HG03565 (cell line): Measurements from ENCODE around the gene EYS.

Source experiments
- ATAC-seq: cut with Tn5 transposase; IDR thresholded peaks from one replicate; pipeline ENCODE4 v1.9.1; 2021; ENCODE audit warnings: mild to moderate bottlenecking, moderate library complexity; ENCODE audit not compliant: unreplicated experiment

Gene EYS

GRCh38 chr6:63731930-63732329 is 1975.1 kb downstream of the EYS start:
- ATAC-seq, result no peak

GRCh38 chr6:63730311-63730710 is 1976.7 kb downstream of the EYS start:
- no peak for ATAC-seq

GRCh38 chr6:63724721-63725120 is 1982.3 kb downstream of the EYS start:
- ATAC-seq, result no peak

- no peak for ATAC-seq
These were observed 1985.8 kb downstream of the EYS start for GRCh38 chr6:63721181-63721580.

GRCh38 chr6:63716169-63716568 is 1990.9 kb downstream of the EYS start:
- no peak for ATAC-seq

- ATAC-seq, result no peak
These were observed 1992.9 kb downstream of the EYS start for GRCh38 chr6:63714091-63714490.

GRCh38 chr6:63713332-63713731 is 1993.7 kb downstream of the EYS start:
- no peak for ATAC-seq

- ATAC-seq, result no peak
These were observed 1997.9 kb downstream of the EYS start for GRCh38 chr6:63709148-63709547.

GRCh38 chr6:63708631-63709030 is 1998.4 kb downstream of the EYS start:
- no peak for ATAC-seq

- ATAC-seq, result no peak
These were observed 2000.4 kb downstream of the EYS start for GRCh38 chr6:63706630-63707029.

GRCh38 chr6:63705707-63706106 is 2001.3 kb downstream of the EYS start:
- no peak for ATAC-seq

- ATAC-seq, result no peak
These were observed 2016.8 kb downstream of the EYS start for GRCh38 chr6:63690221-63690620.

GRCh38 chr6:63689421-63689820 is 2017.6 kb downstream of the EYS start:
- ATAC-seq, result no peak

GRCh38 chr6:63685446-63686379 is 2021.3 kb downstream of the EYS start:
- peak; percentile 87 for ATAC-seq

- no peak for ATAC-seq
These were observed 2023.9 kb downstream of the EYS start for GRCh38 chr6:63683071-63683603.

- no peak for ATAC-seq
These were observed 2029.7 kb downstream of the EYS start for GRCh38 chr6:63677282-63677681.

GRCh38 chr6:63676412-63677114 is 2030.5 kb downstream of the EYS start:
- no peak for ATAC-seq

- ATAC-seq, result no peak
These were observed 2031.9 kb downstream of the EYS start for GRCh38 chr6:63675138-63675537.

- no peak for ATAC-seq
These were observed 2032.4 kb downstream of the EYS start for GRCh38 chr6:63674635-63675034.

- ATAC-seq, result no peak
These were observed 2033.3 kb downstream of the EYS start for GRCh38 chr6:63673692-63674091.

GRCh38 chr6:63672582-63673129 is 2034.4 kb downstream of the EYS start:
- ATAC-seq, result peak; percentile 53
